Uterus (tissue), 2 donors: Measurements from ENCODE around the gene VPS36.

ENCODE experiments used
- CTCF ChIP-seq, 4 experiments: fragments of 200-600 bp in 2 of 4; fragments of 450-650 bp in 2 of 4; sonication (generic) in 2 of 4; IDR thresholded peaks; one replicate each; pipeline ENCODE4 v1.5.1; 2016 to 2019; ENCODE audit warnings: antibody characterized with exemption in 4 of 4, mild to moderate bottlenecking in 2 of 4, moderate library complexity in 1 of 4
- POLR2A ChIP-seq, 2 donors: fragments of 450-650 bp; IDR thresholded peaks; one replicate each; pipeline ENCODE4 v1.6.1; 2016; ENCODE audit warnings: antibody characterized with exemption in 2 of 2, mild to moderate bottlenecking in 1 of 2, moderate library complexity in 1 of 2

DNA sequence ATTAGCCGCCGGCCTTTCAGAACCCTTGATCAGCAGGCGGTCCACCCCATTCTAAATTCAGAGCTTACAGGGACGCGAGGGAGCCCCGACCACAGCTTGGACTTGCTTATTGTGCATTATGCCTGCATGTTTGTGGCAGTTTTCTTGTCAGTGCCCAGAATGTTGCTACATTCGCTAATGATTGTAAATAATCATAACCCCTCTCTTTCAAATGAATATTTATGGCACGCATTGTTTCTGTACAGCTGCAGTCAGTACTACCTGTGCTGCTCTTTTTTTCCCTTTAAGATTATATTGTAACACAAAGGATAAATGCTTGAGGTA lies 321 bp upstream of the VPS36 start:
- TF ChIP-seq CTCF (IDR thresholded peaks at IDR 0.05) (peak in 1 of 4 experiments; percentile 2), POLR2A (IDR thresholded peaks at IDR 0.05) (no peak)
